ENCODE measurements around the gene SRGAP1. TPM values are rescaled to one million over a fixed set of nuclear protein-coding genes. Genes with fewer than 3 reads are reported as not detected.

Gene SRGAP1
- polyA plus RNA-seq, 4 donors = 2.2 to 8.5 (median 4.0) TPM

DNA sequence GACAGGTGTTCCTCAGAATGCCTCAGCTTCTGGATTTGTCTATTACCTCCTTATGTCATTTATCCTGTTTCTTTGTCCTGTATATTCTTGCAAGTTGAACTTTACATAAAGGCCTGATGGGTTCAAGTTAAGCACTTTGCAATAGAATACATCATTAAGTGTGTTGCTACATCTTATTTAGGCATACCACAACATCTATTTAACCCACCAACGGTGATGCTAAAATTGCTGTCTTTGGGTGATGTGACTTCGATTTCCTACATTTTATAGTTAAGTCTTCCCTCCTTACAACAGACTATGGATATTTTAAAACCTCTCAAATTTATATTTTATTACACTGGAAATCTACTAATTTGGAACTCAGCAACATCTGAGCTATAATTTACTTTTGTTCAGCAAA is 206.6 kb downstream of the SRGAP1 start:
- H3K36me3 ChIP-seq (ENCODE audit: control insufficient read depth in 3 of 3, insufficient read depth in 2 of 3, low read depth in 1 of 3, low read length in 3 of 3) = no peaks in the 10 kb centered on the region
- H3K27me3 ChIP-seq (ENCODE audit: control insufficient read depth in 3 of 3, insufficient read depth in 3 of 3, low read length in 3 of 3) = no peaks in the 10 kb centered on the region
- no peak for DNase-seq
- H3K27ac ChIP-seq (ENCODE audit: low read depth in 1 of 3, low read length in 2 of 3) = no peak overlapping the region
- no peak overlapping the region for H3K4me3 ChIP-seq (ENCODE audit: low read depth in 1 of 3, low read length in 3 of 3)
- FAIRE-seq = no peak
- no peaks in the 10 kb centered on the region for H3K4me1 ChIP-seq (ENCODE audit: control insufficient read depth in 3 of 3, insufficient read depth in 2 of 3, low read depth in 1 of 3, low read length in 2 of 3)
- WGBS, 3 donors = 36 to 72% (median 53%) methylated on average over 2 of the region's 2 CpGs
- H3K9me3 ChIP-seq (ENCODE audit: control insufficient read depth in 2 of 2, insufficient read depth in 1 of 2, low read depth in 1 of 2, low read length in 1 of 2) = no peaks in the 10 kb centered on the region

DNA sequence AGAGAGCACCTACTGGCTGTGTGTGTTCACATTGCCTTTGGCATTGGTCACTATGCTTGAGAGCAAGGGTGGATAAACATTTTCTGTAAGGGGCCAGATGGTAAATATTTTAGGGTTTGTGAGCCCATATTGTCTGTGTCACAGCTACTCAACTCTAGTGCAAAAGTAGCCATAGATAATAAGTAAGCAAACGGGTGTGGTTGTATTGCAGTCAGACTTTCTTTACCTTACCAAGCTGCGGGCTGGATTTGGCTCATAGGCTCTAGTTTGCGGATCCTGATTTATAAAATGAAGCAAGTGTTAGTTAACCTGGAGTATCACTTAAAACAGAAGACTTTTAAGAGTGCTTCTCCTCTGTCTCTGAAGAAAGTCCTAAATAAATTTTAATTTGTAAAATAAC is 208.6 kb downstream of the SRGAP1 start:
- 66 to 82% (median 72%) methylated on average over 3 of the region's 3 CpGs for WGBS, 3 donors
- Histone ChIP-seq H3K4me1 (ENCODE audit: control insufficient read depth in 3 of 3, insufficient read depth in 2 of 3, low read depth in 1 of 3, low read length in 2 of 3) (no peaks in the 10 kb centered on the region), H3K4me3 (ENCODE audit: low read depth in 1 of 3, low read length in 3 of 3) (no peak overlapping the region), H3K27ac (ENCODE audit: low read depth in 1 of 3, low read length in 2 of 3) (no peak overlapping the region), H3K36me3 (ENCODE audit: control insufficient read depth in 3 of 3, insufficient read depth in 2 of 3, low read depth in 1 of 3, low read length in 3 of 3) (no peaks in the 10 kb centered on the region), H3K9me3 (ENCODE audit: control insufficient read depth in 2 of 2, insufficient read depth in 1 of 2, low read depth in 1 of 2, low read length in 1 of 2) (no peaks in the 10 kb centered on the region), H3K27me3 (ENCODE audit: control insufficient read depth in 3 of 3, insufficient read depth in 3 of 3, low read length in 3 of 3) (no peaks in the 10 kb centered on the region)
- FAIRE-seq (no peak), DNase-seq (no peak)

DNA sequence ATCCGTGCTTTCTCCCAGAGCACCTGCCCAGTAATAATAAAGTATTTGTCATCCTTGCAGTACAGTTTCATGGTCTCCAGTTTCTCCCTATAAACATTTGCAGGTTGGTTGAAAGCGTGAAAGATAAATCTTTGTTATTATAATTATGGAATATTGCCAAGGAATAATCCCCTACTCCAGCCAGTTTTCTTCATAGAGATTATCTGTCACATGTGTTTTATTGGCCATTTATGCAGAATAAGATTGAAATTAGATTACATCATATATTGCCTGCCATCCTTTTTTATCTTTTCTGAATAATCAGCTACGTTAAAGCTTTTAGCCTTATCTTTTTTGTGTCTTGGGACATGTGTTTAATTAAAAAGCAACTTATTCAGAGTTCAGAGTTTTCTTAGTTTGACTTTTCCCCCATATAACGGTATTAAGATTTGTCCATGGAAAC is 209.6 kb downstream of the SRGAP1 start:
- FAIRE-seq = no peak
- WGBS, 3 donors = 28 to 64% (median 44%) methylated on average over 4 of the region's 4 CpGs
- H3K4me1 ChIP-seq (ENCODE audit: control insufficient read depth in 3 of 3, insufficient read depth in 2 of 3, low read depth in 1 of 3, low read length in 2 of 3) = no peaks in the 10 kb centered on the region
- no peak overlapping the region for H3K27ac ChIP-seq (ENCODE audit: low read depth in 1 of 3, low read length in 2 of 3)
- no peaks in the 10 kb centered on the region for H3K36me3 ChIP-seq (ENCODE audit: control insufficient read depth in 3 of 3, insufficient read depth in 2 of 3, low read depth in 1 of 3, low read length in 3 of 3)
- H3K27me3 ChIP-seq (ENCODE audit: control insufficient read depth in 3 of 3, insufficient read depth in 3 of 3, low read length in 3 of 3) = no peaks in the 10 kb centered on the region
- H3K9me3 ChIP-seq (ENCODE audit: control insufficient read depth in 2 of 2, insufficient read depth in 1 of 2, low read depth in 1 of 2, low read length in 1 of 2) = no peaks in the 10 kb centered on the region
- no peak overlapping the region for H3K4me3 ChIP-seq (ENCODE audit: low read depth in 1 of 3, low read length in 3 of 3)
- no peak for DNase-seq

- DNase-seq (no peak), FAIRE-seq (no peak)
- Histone ChIP-seq H3K9me3 (ENCODE audit: control insufficient read depth in 2 of 2, insufficient read depth in 1 of 2, low read depth in 1 of 2, low read length in 1 of 2) (no peaks in the 10 kb centered on the region), H3K36me3 (ENCODE audit: control insufficient read depth in 3 of 3, insufficient read depth in 2 of 3, low read depth in 1 of 3, low read length in 3 of 3) (no peaks in the 10 kb centered on the region), H3K27ac (ENCODE audit: low read depth in 1 of 3, low read length in 2 of 3) (no peak overlapping the region), H3K4me1 (ENCODE audit: control insufficient read depth in 3 of 3, insufficient read depth in 2 of 3, low read depth in 1 of 3, low read length in 2 of 3) (no peaks in the 10 kb centered on the region), H3K27me3 (ENCODE audit: control insufficient read depth in 3 of 3, insufficient read depth in 3 of 3, low read length in 3 of 3) (no peaks in the 10 kb centered on the region), H3K4me3 (ENCODE audit: low read depth in 1 of 3, low read length in 3 of 3) (no peak overlapping the region)
- 69 to 80% (median 78%) methylated on average over 1 of the region's 1 CpG for WGBS, 3 donors
Measured at GRCh38 chr12:64056741-64057140, 212.2 kb downstream of the SRGAP1 start.

- Histone ChIP-seq H3K4me3 (ENCODE audit: low read depth in 1 of 3, low read length in 3 of 3) (no peak overlapping the region), H3K4me1 (ENCODE audit: control insufficient read depth in 3 of 3, insufficient read depth in 2 of 3, low read depth in 1 of 3, low read length in 2 of 3) (no peaks in the 10 kb centered on the region), H3K27ac (ENCODE audit: low read depth in 1 of 3, low read length in 2 of 3) (no peak overlapping the region), H3K9me3 (ENCODE audit: control insufficient read depth in 2 of 2, insufficient read depth in 1 of 2, low read depth in 1 of 2, low read length in 1 of 2) (no peaks in the 10 kb centered on the region), H3K36me3 (ENCODE audit: control insufficient read depth in 3 of 3, insufficient read depth in 2 of 3, low read depth in 1 of 3, low read length in 3 of 3) (no peaks in the 10 kb centered on the region), H3K27me3 (ENCODE audit: control insufficient read depth in 3 of 3, insufficient read depth in 3 of 3, low read length in 3 of 3) (no peaks in the 10 kb centered on the region)
- DNase-seq (no peak), FAIRE-seq (no peak)
- WGBS, 3 donors = 86 to 89% (median 87%) methylated on average over 3 of the region's 3 CpGs
Measured at GRCh38 chr12:64057706-64058105, 213.2 kb downstream of the SRGAP1 start.

- WGBS, 3 donors = 89 to 95% (median 94%) methylated on average over 3 of the region's 3 CpGs
- Histone ChIP-seq H3K27ac (ENCODE audit: low read depth in 1 of 3, low read length in 2 of 3) (no peak overlapping the region), H3K9me3 (ENCODE audit: control insufficient read depth in 2 of 2, insufficient read depth in 1 of 2, low read depth in 1 of 2, low read length in 1 of 2) (no peaks in the 10 kb centered on the region), H3K4me1 (ENCODE audit: control insufficient read depth in 3 of 3, insufficient read depth in 2 of 3, low read depth in 1 of 3, low read length in 2 of 3) (no peaks in the 10 kb centered on the region), H3K27me3 (ENCODE audit: control insufficient read depth in 3 of 3, insufficient read depth in 3 of 3, low read length in 3 of 3) (no peaks in the 10 kb centered on the region), H3K4me3 (ENCODE audit: low read depth in 1 of 3, low read length in 3 of 3) (no peak overlapping the region), H3K36me3 (ENCODE audit: control insufficient read depth in 3 of 3, insufficient read depth in 2 of 3, low read depth in 1 of 3, low read length in 3 of 3) (no peaks in the 10 kb centered on the region)
- FAIRE-seq (no peak), DNase-seq (no peak)
Measured at GRCh38 chr12:64058541-64059265, 214.2 kb downstream of the SRGAP1 start.

- Histone ChIP-seq H3K36me3 (ENCODE audit: control insufficient read depth in 3 of 3, insufficient read depth in 2 of 3, low read depth in 1 of 3, low read length in 3 of 3) (peaks cover 0 to 3% (median 0%) of the 10 kb centered on the region in 3 donors), H3K27ac (ENCODE audit: low read depth in 1 of 3, low read length in 2 of 3) (no peak overlapping the region), H3K9me3 (ENCODE audit: control insufficient read depth in 2 of 2, insufficient read depth in 1 of 2, low read depth in 1 of 2, low read length in 1 of 2) (no peaks in the 10 kb centered on the region), H3K27me3 (ENCODE audit: control insufficient read depth in 3 of 3, insufficient read depth in 3 of 3, low read length in 3 of 3) (no peaks in the 10 kb centered on the region), H3K4me3 (ENCODE audit: low read depth in 1 of 3, low read length in 3 of 3) (no peak overlapping the region), H3K4me1 (ENCODE audit: control insufficient read depth in 3 of 3, insufficient read depth in 2 of 3, low read depth in 1 of 3, low read length in 2 of 3) (no peaks in the 10 kb centered on the region)
- WGBS, 3 donors = 92 to 95% (median 94%) methylated on average over 1 of the region's 1 CpG
- no peak for DNase-seq
- FAIRE-seq = no peak
Measured at GRCh38 chr12:64059685-64060084, 215.2 kb downstream of the SRGAP1 start.

DNA sequence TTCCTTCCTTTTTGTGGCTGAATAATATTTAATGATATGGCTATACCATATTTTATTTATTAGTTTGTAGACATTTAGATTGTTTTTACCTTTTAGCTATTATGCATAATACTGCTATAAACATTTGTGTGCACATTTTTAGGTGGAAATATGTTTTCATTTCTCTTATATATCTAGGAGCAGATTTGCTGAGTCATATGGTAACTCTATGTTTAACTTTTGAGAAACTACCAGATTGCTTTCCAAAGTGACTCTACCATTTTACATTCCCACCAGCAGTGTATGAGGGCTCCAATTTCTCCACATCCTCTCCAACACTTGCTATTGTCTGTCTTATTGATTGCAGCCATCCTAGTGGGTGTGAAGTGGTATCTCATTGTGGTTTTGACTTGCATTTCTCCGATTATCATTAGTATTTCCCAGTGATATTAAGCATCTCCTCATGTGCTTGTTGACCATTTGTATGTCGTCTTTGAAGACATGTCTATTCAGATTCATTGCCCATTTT is 217.4 kb downstream of the SRGAP1 start:
- Histone ChIP-seq H3K27ac (ENCODE audit: low read depth in 1 of 3, low read length in 2 of 3) (no peak overlapping the region), H3K4me3 (ENCODE audit: low read depth in 1 of 3, low read length in 3 of 3) (no peak overlapping the region), H3K4me1 (ENCODE audit: control insufficient read depth in 3 of 3, insufficient read depth in 2 of 3, low read depth in 1 of 3, low read length in 2 of 3) (no peaks in the 10 kb centered on the region), H3K36me3 (ENCODE audit: control insufficient read depth in 3 of 3, insufficient read depth in 2 of 3, low read depth in 1 of 3, low read length in 3 of 3) (peaks cover 0 to 11% (median 0%) of the 10 kb centered on the region in 3 donors), H3K27me3 (ENCODE audit: control insufficient read depth in 3 of 3, insufficient read depth in 3 of 3, low read length in 3 of 3) (no peaks in the 10 kb centered on the region), H3K9me3 (ENCODE audit: control insufficient read depth in 2 of 2, insufficient read depth in 1 of 2, low read depth in 1 of 2, low read length in 1 of 2) (no peaks in the 10 kb centered on the region)
- FAIRE-seq (no peak), DNase-seq (no peak)
- 91 to 96% (median 95%) methylated on average over 2 of the region's 2 CpGs for WGBS, 3 donors

DNA sequence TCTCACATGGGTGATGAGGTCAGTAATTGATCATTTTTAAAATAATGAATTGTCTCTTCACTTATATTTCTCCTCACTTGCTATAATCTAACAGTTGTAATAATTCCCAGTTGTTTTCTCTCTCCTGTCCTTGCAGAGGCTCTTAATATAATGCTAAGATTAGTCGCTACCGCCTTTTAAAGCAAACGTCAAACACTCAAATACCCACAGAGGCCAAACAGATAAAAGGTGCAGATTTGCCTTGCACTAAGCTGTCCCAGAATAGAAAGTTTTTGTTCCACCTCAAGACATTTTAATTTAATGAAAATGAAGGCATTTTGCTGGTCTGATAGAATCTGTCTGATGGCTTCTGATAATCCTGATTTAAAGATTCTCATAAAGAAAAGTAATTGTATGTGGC is 218.6 kb downstream of the SRGAP1 start:
- no peak for FAIRE-seq

More for the DNA sequence above, 218.6 kb downstream of the SRGAP1 start:
- WGBS, 3 donors = 90 to 91% (median 91%) methylated on average over 3 of the region's 3 CpGs
- no peaks in the 10 kb centered on the region for H3K27me3 ChIP-seq (ENCODE audit: control insufficient read depth in 3 of 3, insufficient read depth in 3 of 3, low read length in 3 of 3)
- no peak for DNase-seq
- peaks cover 0 to 13% (median 1%) of the 10 kb centered on the region in 3 donors for H3K36me3 ChIP-seq (ENCODE audit: control insufficient read depth in 3 of 3, insufficient read depth in 2 of 3, low read depth in 1 of 3, low read length in 3 of 3)
- no peaks in the 10 kb centered on the region for H3K9me3 ChIP-seq (ENCODE audit: control insufficient read depth in 2 of 2, insufficient read depth in 1 of 2, low read depth in 1 of 2, low read length in 1 of 2)
- H3K4me3 ChIP-seq (ENCODE audit: low read depth in 1 of 3, low read length in 3 of 3) = no peak overlapping the region
- no peak overlapping the region for H3K27ac ChIP-seq (ENCODE audit: low read depth in 1 of 3, low read length in 2 of 3)
- no peaks in the 10 kb centered on the region for H3K4me1 ChIP-seq (ENCODE audit: control insufficient read depth in 3 of 3, insufficient read depth in 2 of 3, low read depth in 1 of 3, low read length in 2 of 3)

Data from small intestine (tissue), 7 donors.